KG1 (cell line): ENCODE data around the gene FRMD3.

Experiments used
- DNase-seq: peaks from one replicate; lab custom pipeline; 2025; lab: John Stamatoyannopoulos, UW

The FRMD3 gene

GRCh38 chr9:83234541-83234940, 303.7 kb downstream of the FRMD3 start:
- DNase-seq, result no peak

- no peak for DNase-seq
Observed at GRCh38 chr9:83233647-83234046, 304.6 kb downstream of the FRMD3 start.

- peak; percentile 2 for DNase-seq
Observed at GRCh38 chr9:83231039-83231438, 307.2 kb downstream of the FRMD3 start.

GRCh38 chr9:83220730-83221129, 317.5 kb downstream of the FRMD3 start:
- no peak for DNase-seq

GRCh38 chr9:83219924-83220438, 318.2 kb downstream of the FRMD3 start:
- DNase-seq, result no peak

GRCh38 chr9:83219154-83219923, 318.9 kb downstream of the FRMD3 start:
- peak; percentile 15 for DNase-seq

- DNase-seq, result no peak
Observed at GRCh38 chr9:83218411-83219090, 319.6 kb downstream of the FRMD3 start.

- no peak for DNase-seq
Observed at GRCh38 chr9:83209188-83209731, 328.9 kb downstream of the FRMD3 start.

- DNase-seq, result no peak
Observed at GRCh38 chr9:83208065-83208850, 329.9 kb downstream of the FRMD3 start.

- DNase-seq, result no peak
Observed at GRCh38 chr9:83204047-83204446, 334.2 kb downstream of the FRMD3 start.

- no peak for DNase-seq
Observed at GRCh38 chr9:83200531-83200930, 337.7 kb downstream of the FRMD3 start.

- DNase-seq, result no peak
Observed at GRCh38 chr9:83199832-83200231, 338.4 kb downstream of the FRMD3 start.

GRCh38 chr9:83199240-83199639, 339.0 kb downstream of the FRMD3 start:
- no peak for DNase-seq

GRCh38 chr9:83198371-83198770, 339.8 kb downstream of the FRMD3 start:
- DNase-seq, result no peak

GRCh38 chr9:83197591-83197990, 340.6 kb downstream of the FRMD3 start:
- DNase-seq, result no peak

GRCh38 chr9:83196946-83197345, 341.3 kb downstream of the FRMD3 start:
- no peak for DNase-seq
